GM12878 (cell line): Measurements from ENCODE around the gene MRPL39. TPM values are rescaled to one million over a fixed set of nuclear protein-coding genes. Genes with fewer than 3 reads are reported as not detected.

Experiments used
- ATAC-seq: fragments of 200-7000 bp; cut with Tn5 transposase; 3 replicates; pipeline ENCODE4 v1.9.1; 2020; ENCODE audit warnings: mild to moderate bottlenecking, moderate library complexity
- BruUV-seq: library from RNA; stranded (reverse); fragments of 400-500 nt; replicated peaks from 2 replicates; lab custom pipeline; 2021; lab: Mats Ljungman, UMichigan
- CTCF ChIA-PET: fragments of 300-600 bp; sonication (Branson Sonifier 250); formaldehyde crosslinking; extraction: SDS; loops from one replicate; lab custom pipeline; 2021; ENCODE audit warnings: inconsistent platforms; lab: Yijun Ruan, JAX
- POLR2A ChIA-PET: fragments of 350-600 bp; formaldehyde crosslinking; extraction: SDS; loops from one replicate; lab custom pipeline; 2021; ENCODE audit warnings: inconsistent platforms; lab: Charles Lee
- RAD21 ChIA-PET: fragments of 300-600 bp; sonication (Branson Sonifier 250); formaldehyde crosslinking; loops from one replicate; lab custom pipeline; 2023; ENCODE audit warnings: antibody characterized with exemption; ENCODE audit not compliant: unreplicated experiment; lab: Charles Lee
- SMC1A ChIA-PET: fragments of 300-600 bp; sonication (Branson Sonifier 250); formaldehyde crosslinking; loops from one replicate; lab custom pipeline; 2023; ENCODE audit not compliant: unreplicated experiment, uncharacterized antibody; lab: Charles Lee
- DNase-seq: peaks from one replicate; pipeline ENCODE4 v3.0.0-alpha.2; 2011; ENCODE audit warnings: low read depth, low spot score
- FAIRE-seq: peaks from 3 replicates; lab custom pipeline; 2011; peaks lifted over from hg19 to GRCh38; lab: Jason Lieb, UNC
- H2AFZ ChIP-seq: 2 replicates; pipeline ENCODE4 v1.6.0; 2011; ENCODE audit warnings: low read depth, low read length, control low read depth; ENCODE audit not compliant: control insufficient read depth
- H3K27ac ChIP-seq: 2 replicates; pipeline ENCODE4 v1.5.1; 2011; ENCODE audit warnings: control low read depth; ENCODE audit not compliant: control insufficient read depth, insufficient read depth
- H3K27me3 ChIP-seq, 2 experiments: replicated peaks in 1 of 2; 2 replicates each; pipeline versions ENCODE4 v1.6.0 to v1.6.1; 2011; ENCODE audit warnings: low read length in 1 of 2; ENCODE audit not compliant: control insufficient read depth in 2 of 2, insufficient read depth in 2 of 2
- H3K36me3 ChIP-seq, 2 experiments: 2 replicates each; pipeline ENCODE4 v1.5.1; 2011; ENCODE audit warnings: low read length in 1 of 2; ENCODE audit not compliant: control insufficient read depth in 2 of 2, insufficient read depth in 2 of 2
- H3K4me1 ChIP-seq: 2 replicates; pipeline ENCODE4 v1.6.1; 2011; ENCODE audit warnings: mild to moderate bottlenecking, low read length, moderate library complexity, mixed read lengths; ENCODE audit not compliant: control insufficient read depth, insufficient read depth
- H3K4me2 ChIP-seq: 2 replicates; pipeline ENCODE4 v1.6.0; 2011; ENCODE audit warnings: control low read depth; ENCODE audit not compliant: control insufficient read depth, insufficient read depth
- H3K4me3 ChIP-seq: fragments of 200-600 bp; sonication (generic); 2 replicates; pipeline ENCODE4 v1.5.1; 2016
- H3K79me2 ChIP-seq: 2 replicates; pipeline ENCODE4 v1.6.0; 2011; ENCODE audit warnings: low read length; ENCODE audit not compliant: control insufficient read depth, insufficient read depth
- H3K9ac ChIP-seq: 2 replicates; pipeline ENCODE4 v1.8.0; 2011; ENCODE audit warnings: low read length, control low read depth, mixed read lengths; ENCODE audit not compliant: control insufficient read depth, insufficient read depth
- H3K9me3 ChIP-seq: replicated peaks from 3 replicates; pipeline ENCODE4 v1.5.1; 2011; ENCODE audit warnings: mild to moderate bottlenecking, low read length; ENCODE audit not compliant: control insufficient read depth, insufficient read depth
- H4K20me1 ChIP-seq: 2 replicates; pipeline ENCODE4 v1.6.0; 2011; ENCODE audit not compliant: control insufficient read depth, insufficient read depth
- EED ChIP-seq: sonication (generic); IDR thresholded peaks from 2 replicates; pipeline ENCODE4 v1.6.1; 2016; ENCODE audit warnings: antibody characterized with exemption, low read depth
- KAT2A ChIP-seq: conservative IDR thresholded peaks from 2 replicates; pipeline ENCODE4 v1.6.1; 2011; ENCODE audit warnings: low read depth, low read length; ENCODE audit not compliant: control insufficient read depth
- MEF2B ChIP-seq: fragments of 450-650 bp; IDR thresholded peaks from 2 replicates; pipeline ENCODE4 v1.6.1; 2018; ENCODE audit warnings: mild to moderate bottlenecking, moderate library complexity; ENCODE audit not compliant: partially characterized antibody, poor library complexity, severe bottlenecking
- ZNF384 ChIP-seq: IDR thresholded peaks from 2 replicates; pipeline ENCODE4 v1.6.1; 2012; ENCODE audit warnings: low read depth, mild to moderate bottlenecking, low read length, improper control_type of control experiment, borderline replicate concordance
- WGBS: methylation state at CpG from one replicate; pipeline ENCODE4 v1.1.6; 2016; ENCODE audit warnings: low lambda C conversion rate; ENCODE audit not compliant: insufficient replicate concordance, insufficient coverage; ENCODE audit errors: missing lambda C conversion rate; 5-methylcytosine and 5-hydroxymethylcytosine counted together
- in situ Hi-C: fragments of 300-500 bp; cut with MboI; formaldehyde crosslinking; loops from 9 replicates; pipeline ENCODE4 v1.14.3; 2018; ENCODE audit warnings: mixed read lengths
- intact Hi-C: fragments of 100-400 bp; cut with micrococcal nuclease; formaldehyde crosslinking; loops from one replicate; pipeline ENCODE4 v1.14.2; 2022; ENCODE audit not compliant: unreplicated experiment
- polyA plus RNA-seq, 11 experiments: library from polyadenylated mRNA; depleted of rRNA in 4 of 11; unstranded in 6 of 11; stranded (reverse) in 5 of 11; fragments of >200 nt; fragmentation: Nextera tagmentation in 4 of 11; fragmentation: Illumina TruSeq in 1 of 11; extraction: Ambion mirVana in 4 of 11; extraction: Trizol in 1 of 11; gene quantifications; 1 replicate in 1 of 11; 2 replicates in 10 of 11; pipeline versions ENCODE4 v1.2.1 to v1.2.3, GENCODE V29; 2011 to 2016; ENCODE audit warnings: inconsistent platforms in 2 of 11, missing spikeins in 2 of 11, low read depth in 1 of 11
- total RNA-seq, 4 experiments: library from RNA; depleted of rRNA in 3 of 4; stranded (reverse); fragments of >200 nt in 3 of 4; fragmentation: Illumina TruSeq in 1 of 4; extraction: Trizol in 1 of 4; gene quantifications; 2 replicates each; pipeline versions ENCODE4 v1.2.1 to v1.2.3, GENCODE V29; 2013 to 2021
- TF ChIP-seq, protein P1 (sequence below): IDR thresholded peaks from 2 replicates; pipeline ENCODE4 v1.6.1; 2012; ENCODE audit warnings: improper control_type of control experiment, low read depth, low read length; ENCODE audit not compliant: insufficient replicate concordance

Gene MRPL39
- total and polyA plus RNA-seq, 10 of the 15 experiments (the other 5 are each of a cell fraction or from before 2014, with no cell fraction given): 68.8 to 292 (median 120) TPM

DNA sequence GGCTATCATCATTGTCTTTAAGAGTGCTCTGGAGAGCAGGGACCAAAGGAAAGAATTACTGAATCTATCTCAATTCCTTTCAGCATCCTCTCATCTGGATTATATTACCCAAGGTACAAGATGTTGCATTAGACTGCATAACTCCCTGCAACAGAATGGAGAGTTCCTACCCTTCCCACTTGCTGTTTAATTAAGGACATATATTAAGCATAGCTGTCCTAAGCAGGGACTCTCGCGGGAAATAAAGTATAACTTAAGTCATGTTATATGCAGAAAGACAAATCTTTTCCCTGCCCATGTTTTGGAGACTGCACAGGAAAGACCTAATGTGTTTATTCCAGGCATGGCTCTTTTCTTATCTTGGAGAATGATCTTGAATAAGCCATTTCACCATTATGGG, 25.0 kb upstream of the MRPL39 start:
- 100% methylated on average over 2 of the region's 2 CpGs for WGBS
- CTCF ChIA-PET: interaction anchor here (0.8 kb wide), 1 partner anchor 10 kb away, joined by 3 read pairs; no protein-coding TSS in a partner anchor
- TF ChIP-seq KAT2A: no peak
- TF ChIP-seq EED: no peak
- no peak overlapping the region for H3K9ac ChIP-seq
- H3K27ac ChIP-seq: no peak overlapping the region
- FAIRE-seq: no peak
- in situ Hi-C loops: no loop called here
- DNase-seq: no peak
- no peaks in the 10 kb centered on the region for H3K79me2 ChIP-seq
- BruUV-seq: no TSS peak
- H3K4me2 ChIP-seq: no peak overlapping the region
- no peak for ATAC-seq
- H2AFZ ChIP-seq: no peak overlapping the region
- RAD21 ChIA-PET: no interaction called here
- no peaks in the 10 kb centered on the region; the same call in 2 of the 3 replicates for H3K9me3 ChIP-seq
- no peaks in the 10 kb centered on the region for H3K36me3 ChIP-seq
- POLR2A ChIA-PET: no interaction called here
- H3K4me1 ChIP-seq: peaks cover 6% of the 10 kb centered on the region; the same call in 1 of the 2 replicates
- no peaks in the 10 kb centered on the region for H4K20me1 ChIP-seq
- no peaks in the 10 kb centered on the region; a peak in 1 of 4 replicates for H3K27me3 ChIP-seq
- intact Hi-C loops: no loop called here
- SMC1A ChIA-PET: no interaction called here
- H3K4me3 ChIP-seq: no peak overlapping the region

DNA sequence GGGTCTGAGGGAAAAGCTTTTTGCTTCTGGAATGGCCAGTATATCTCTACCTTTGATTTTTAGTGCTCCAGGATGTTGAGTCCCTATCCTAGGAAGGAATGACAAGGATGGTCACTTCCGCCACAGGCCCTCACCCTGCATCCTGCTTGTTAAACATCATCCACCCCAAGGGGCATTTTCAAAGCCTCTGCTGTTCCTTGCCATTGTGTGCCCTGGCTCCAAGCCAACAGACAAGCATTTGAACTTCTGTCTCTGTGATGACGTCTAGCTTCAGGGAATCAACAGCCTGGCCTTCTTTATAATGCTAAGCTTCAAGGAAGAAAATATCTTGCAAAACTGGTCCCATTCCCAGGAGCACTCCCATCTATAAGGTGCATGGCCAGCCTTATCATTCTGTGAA, 19.5 kb upstream of the MRPL39 start:
- H3K79me2 ChIP-seq: no peaks in the 10 kb centered on the region
- no peaks in the 10 kb centered on the region for H3K9me3 ChIP-seq
- in situ Hi-C loops: no loop called here
- H2AFZ ChIP-seq: no peak overlapping the region
- RAD21 ChIA-PET: no interaction called here
- WGBS: 46% methylated on average over 2 of the region's 2 CpGs
- H3K4me3 ChIP-seq: no peak overlapping the region
- ATAC-seq: no peak
- no peak for FAIRE-seq
- POLR2A ChIA-PET: no interaction called here
- no peaks in the 10 kb centered on the region for H4K20me1 ChIP-seq
- H3K9ac ChIP-seq: no peak overlapping the region
- no peak overlapping the region for H3K4me2 ChIP-seq
- intact Hi-C loops: no loop called here
- no peaks in the 10 kb centered on the region for H3K36me3 ChIP-seq
- H3K27ac ChIP-seq: no peak overlapping the region
- SMC1A ChIA-PET: interaction anchor here (1.9 kb wide), 1 partner anchor 17 kb away, joined by 6 read pairs; no protein-coding TSS in a partner anchor
- no peak for TF ChIP-seq MEF2B
- TF ChIP-seq, protein P1, sequence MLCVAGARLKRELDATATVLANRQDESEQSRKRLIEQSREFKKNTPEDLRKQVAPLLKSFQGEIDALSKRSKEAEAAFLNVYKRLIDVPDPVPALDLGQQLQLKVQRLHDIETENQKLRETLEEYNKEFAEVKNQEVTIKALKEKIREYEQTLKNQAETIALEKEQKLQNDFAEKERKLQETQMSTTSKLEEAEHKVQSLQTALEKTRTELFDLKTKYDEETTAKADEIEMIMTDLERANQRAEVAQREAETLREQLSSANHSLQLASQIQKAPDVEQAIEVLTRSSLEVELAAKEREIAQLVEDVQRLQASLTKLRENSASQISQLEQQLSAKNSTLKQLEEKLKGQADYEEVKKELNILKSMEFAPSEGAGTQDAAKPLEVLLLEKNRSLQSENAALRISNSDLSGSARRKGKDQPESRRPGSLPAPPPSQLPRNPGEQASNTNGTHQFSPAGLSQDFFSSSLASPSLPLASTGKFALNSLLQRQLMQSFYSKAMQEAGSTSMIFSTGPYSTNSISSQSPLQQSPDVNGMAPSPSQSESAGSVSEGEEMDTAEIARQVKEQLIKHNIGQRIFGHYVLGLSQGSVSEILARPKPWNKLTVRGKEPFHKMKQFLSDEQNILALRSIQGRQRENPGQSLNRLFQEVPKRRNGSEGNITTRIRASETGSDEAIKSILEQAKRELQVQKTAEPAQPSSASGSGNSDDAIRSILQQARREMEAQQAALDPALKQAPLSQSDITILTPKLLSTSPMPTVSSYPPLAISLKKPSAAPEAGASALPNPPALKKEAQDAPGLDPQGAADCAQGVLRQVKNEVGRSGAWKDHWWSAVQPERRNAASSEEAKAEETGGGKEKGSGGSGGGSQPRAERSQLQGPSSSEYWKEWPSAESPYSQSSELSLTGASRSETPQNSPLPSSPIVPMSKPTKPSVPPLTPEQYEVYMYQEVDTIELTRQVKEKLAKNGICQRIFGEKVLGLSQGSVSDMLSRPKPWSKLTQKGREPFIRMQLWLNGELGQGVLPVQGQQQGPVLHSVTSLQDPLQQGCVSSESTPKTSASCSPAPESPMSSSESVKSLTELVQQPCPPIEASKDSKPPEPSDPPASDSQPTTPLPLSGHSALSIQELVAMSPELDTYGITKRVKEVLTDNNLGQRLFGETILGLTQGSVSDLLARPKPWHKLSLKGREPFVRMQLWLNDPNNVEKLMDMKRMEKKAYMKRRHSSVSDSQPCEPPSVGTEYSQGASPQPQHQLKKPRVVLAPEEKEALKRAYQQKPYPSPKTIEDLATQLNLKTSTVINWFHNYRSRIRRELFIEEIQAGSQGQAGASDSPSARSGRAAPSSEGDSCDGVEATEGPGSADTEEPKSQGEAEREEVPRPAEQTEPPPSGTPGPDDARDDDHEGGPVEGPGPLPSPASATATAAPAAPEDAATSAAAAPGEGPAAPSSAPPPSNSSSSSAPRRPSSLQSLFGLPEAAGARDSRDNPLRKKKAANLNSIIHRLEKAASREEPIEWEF: no peak
- TF ChIP-seq ZNF384: no peak
- CTCF ChIA-PET: interaction anchor here (0.9 to 2.2 kb wide), 2 partner anchors 14 to 18 kb away, joined by 5 to 9 read pairs; no protein-coding TSS in a partner anchor
- H3K27me3 ChIP-seq: no peaks in the 10 kb centered on the region; a peak in 1 of 4 replicates
- no peaks in the 10 kb centered on the region for H3K4me1 ChIP-seq
- BruUV-seq: no TSS peak
- no peak for DNase-seq
